SU-DHL-6 (cell line): ENCODE results near the gene TPH1.
"Not testable (repeated sequence)": the region's sequence is repeated elsewhere in the genome, so short reads cannot be mapped to it uniquely, and the experiment has no call there.

Experiments
- H2AFZ ChIP-seq: fragments of 200-600 bp; sonication (generic); 2 replicates; pipeline ENCODE4 v1.6.1; 2014; ENCODE audit warnings: low read depth, mild to moderate bottlenecking, moderate library complexity, mixed read lengths, antibody characterized with exemption, low read length; ENCODE audit not compliant: severe bottlenecking
- H3F3A ChIP-seq: fragments of 200-600 bp; shearing (Covaris generic); 2 replicates; pipeline ENCODE4 v1.6.0; 2016; ENCODE audit warnings: antibody characterized with exemption, mild to moderate bottlenecking; ENCODE audit not compliant: insufficient read depth
- H3K27ac ChIP-seq: fragments of 200-600 bp; sonication (generic); 2 replicates; pipeline ENCODE4 v1.5.1; 2016; ENCODE audit warnings: low read depth, mild to moderate bottlenecking, low read length, moderate library complexity, mixed read lengths
- H3K27me3 ChIP-seq: fragments of 200-600 bp; sonication (generic), shearing (Covaris generic); 2 replicates; pipeline ENCODE4 v1.6.0; 2014; ENCODE audit warnings: mild to moderate bottlenecking, low read length
- H3K36me3 ChIP-seq: fragments of 200-600 bp; sonication (generic); 2 replicates; pipeline ENCODE4 v1.6.1; 2014; ENCODE audit warnings: mild to moderate bottlenecking, low read length, mixed read lengths
- H3K4me2 ChIP-seq: fragments of 300-600, 200-600 bp; shearing (Covaris generic), sonication (generic); 2 replicates; pipeline ENCODE4 v1.6.0; 2014; ENCODE audit warnings: low read length, low read depth, mild to moderate bottlenecking; ENCODE audit not compliant: poor library complexity, severe bottlenecking
- H3K4me3 ChIP-seq: fragments of 200-600 bp; sonication (generic); 2 replicates; pipeline ENCODE4 v1.5.1; 2014; ENCODE audit warnings: antibody characterized with exemption, low read length, mild to moderate bottlenecking, mixed read lengths; ENCODE audit not compliant: insufficient read depth, poor library complexity, severe bottlenecking
- H3K79me2 ChIP-seq: fragments of 200-600 bp; sonication (generic); 2 replicates; pipeline ENCODE4 v1.6.1; 2014; ENCODE audit warnings: mild to moderate bottlenecking, low read length, moderate library complexity; ENCODE audit not compliant: insufficient read depth
- H3K9ac ChIP-seq: fragments of 200-600 bp; sonication (generic); 2 replicates; pipeline ENCODE4 v1.7.0; 2014; ENCODE audit warnings: mild to moderate bottlenecking, low read length
- H3K9me2 ChIP-seq: fragments of 200-600 bp; sonication (generic); replicated peaks from 2 replicates; pipeline ENCODE4 v1.6.1; 2014; ENCODE audit warnings: low read length; ENCODE audit not compliant: insufficient read depth
- H3K9me3 ChIP-seq: fragments of 200-600 bp; sonication (generic); 2 replicates; pipeline ENCODE4 v1.6.1; 2014; ENCODE audit warnings: low read length, mixed read lengths; ENCODE audit not compliant: insufficient read depth
- H4K20me1 ChIP-seq: fragments of 200-600 bp; sonication (generic); 2 replicates; pipeline ENCODE4 v1.6.1; 2014; ENCODE audit warnings: low read depth, mild to moderate bottlenecking, antibody characterized with exemption, low read length, moderate library complexity, mixed read lengths
- CTCF ChIP-seq: fragments of 200-600 bp; sonication (generic); IDR thresholded peaks from one replicate; pipeline ENCODE4 v1.5.1; 2017; ENCODE audit warnings: antibody characterized with exemption, mild to moderate bottlenecking, low read length, moderate library complexity; ENCODE audit not compliant: insufficient read depth, poor library complexity, severe bottlenecking
- EZH2phosphoT487 ChIP-seq: fragments of 200-600 bp; sonication (generic), shearing (Covaris generic); conservative IDR thresholded peaks from 2 replicates; pipeline ENCODE4 v1.6.1; 2018; ENCODE audit warnings: mild to moderate bottlenecking, antibody characterized with exemption, low read length, moderate library complexity, mixed read lengths

TPH1 gene

GRCh38 chr11:18001191-18001590 lies 44.9 kb downstream of the TPH1 start:
- H3K27ac ChIP-seq = no peak overlapping the region
- no peak for TF ChIP-seq CTCF
- no peak for TF ChIP-seq EZH2phosphoT487
- H3K4me3 ChIP-seq = no peak overlapping the region
- H2AFZ ChIP-seq = no peak overlapping the region
- H3K9me2 ChIP-seq = no peaks in the 10 kb centered on the region
- peaks cover 36% of the 10 kb centered on the region for H3K36me3 ChIP-seq
- H3K9me3 ChIP-seq = no peaks in the 10 kb centered on the region
- no peaks in the 10 kb centered on the region for H3F3A ChIP-seq
- H4K20me1 ChIP-seq = no peaks in the 10 kb centered on the region
- no peak overlapping the region for H3K4me2 ChIP-seq
- H3K27me3 ChIP-seq = no peaks in the 10 kb centered on the region
- no peaks in the 10 kb centered on the region for H3K79me2 ChIP-seq
- no peak overlapping the region for H3K9ac ChIP-seq

GRCh38 chr11:18000760-18001159 lies 45.3 kb downstream of the TPH1 start:
- Histone ChIP-seq H4K20me1 (no peaks in the 10 kb centered on the region), H3K27me3 (no peaks in the 10 kb centered on the region), H2AFZ (no peak overlapping the region), H3K4me3 (no peak overlapping the region), H3F3A (no peaks in the 10 kb centered on the region), H3K79me2 (no peaks in the 10 kb centered on the region), H3K9me2 (no peaks in the 10 kb centered on the region), H3K9ac (no peak overlapping the region), H3K4me2 (no peak overlapping the region), H3K36me3 (peaks cover 36% of the 10 kb centered on the region), H3K9me3 (no peaks in the 10 kb centered on the region), H3K27ac (no peak overlapping the region)
- no peak for TF ChIP-seq CTCF
- no peak for TF ChIP-seq EZH2phosphoT487

- H3K9me3 ChIP-seq, H3K27me3 ChIP-seq, H3K9ac ChIP-seq, H3K4me2 ChIP-seq, H3F3A ChIP-seq, H3K9me2 ChIP-seq, H3K4me3 ChIP-seq, H4K20me1 ChIP-seq, H2AFZ ChIP-seq, H3K79me2 ChIP-seq, H3K27ac ChIP-seq: not testable (repeated sequence)
- peaks cover 36% of the 10 kb centered on the region for H3K36me3 ChIP-seq
Measured at GRCh38 chr11:18000128-18000527, 45.9 kb downstream of the TPH1 start.
